Measurements from ENCODE around the gene RACGAP1. TPM values are rescaled to one million over a fixed set of nuclear protein-coding genes. Genes with fewer than 3 reads are reported as not detected.

The RACGAP1 gene
- polyA plus RNA-seq, 3 donors = 3.1 to 5.4 (median 3.6) TPM

GRCh38 chr12:49959685-49960473 lies 65.4 kb downstream of the RACGAP1 start:
- Mint-ChIP-seq H3K27ac (no peak overlapping the region), H3K27me3 (ENCODE audit: low read depth in 3 of 3) (peaks cover 93 to 96% (median 96%) of the 10 kb centered on the region in 3 donors), H3K4me3 (peak overlapping the region in 1 of 2 donors; percentile 83), H3K9me3 (peaks cover 0 to 18% (median 8%) of the 10 kb centered on the region in 7 donors), H3K4me1 (peaks cover 16% of the 10 kb centered on the region), H3K36me3 (peaks cover 0 to 9% of the 10 kb centered on the region in 2 donors)
- H3K27ac ChIP-seq (ENCODE audit: low read depth in 1 of 2, low read length in 2 of 2) = no peak overlapping the region
- intact Hi-C loops (cut with micrococcal nuclease) = loop anchor here in 1 of 2 donors (10.0 kb wide), 1 partner anchor 215 kb away; no protein-coding TSS in a partner anchor
- H3K36me3 ChIP-seq (replicated peaks in 1 of 2; ENCODE audit: control insufficient read depth in 1 of 2, insufficient read depth in 2 of 2, low read length in 2 of 2) = no peaks in the 10 kb centered on the region
- H3K9ac ChIP-seq (ENCODE audit: insufficient read depth, low read length, poor library complexity, severe bottlenecking) = no peak overlapping the region
- H3K79me2 ChIP-seq (ENCODE audit: insufficient read depth, low read length) = no peaks in the 10 kb centered on the region
- no peak for TF ChIP-seq CTCF (IDR thresholded peaks at IDR 0.05)
- H3K27me3 ChIP-seq (ENCODE audit: control insufficient read depth in 2 of 2, insufficient read depth in 2 of 2, low read length in 2 of 2) = peaks cover 65 to 95% of the 10 kb centered on the region in 2 donors
- peaks cover 0 to 58% of the 10 kb centered on the region in 2 donors for H3K9me3 ChIP-seq (replicated peaks in 1 of 2; ENCODE audit: control insufficient read depth in 1 of 2, insufficient read depth in 1 of 2, low read length in 2 of 2)
- DNase-seq = no peak
- peaks cover 14 to 23% of the 10 kb centered on the region in 2 donors for H3K4me1 ChIP-seq (ENCODE audit: control insufficient read depth in 1 of 2, insufficient read depth in 2 of 2, low read length in 2 of 2)
- no peaks in the 10 kb centered on the region for H4K20me1 ChIP-seq (ENCODE audit: insufficient read depth, low read length)
- H2AFZ ChIP-seq (ENCODE audit: insufficient read depth, low read depth, low read length, poor library complexity, severe bottlenecking) = no peak overlapping the region
- H3K4me3 ChIP-seq (replicated peaks in 1 of 3; ENCODE audit: low read depth in 2 of 3, low read length in 3 of 3) = no peak overlapping the region
- H3K4me2 ChIP-seq (replicated peaks; ENCODE audit: extremely low read depth, low read length, poor library complexity, severe bottlenecking) = no peak overlapping the region
- 24% methylated on average over 8 of the region's 11 CpGs for WGBS (ENCODE audit: insufficient coverage)

- Histone ChIP-seq H3K4me3 (replicated peaks in 1 of 3; ENCODE audit: low read depth in 2 of 3, low read length in 3 of 3) (no peak overlapping the region), H3K27ac (ENCODE audit: low read depth in 1 of 2, low read length in 2 of 2) (no peak overlapping the region), H3K9me3 (replicated peaks in 1 of 2; ENCODE audit: control insufficient read depth in 1 of 2, insufficient read depth in 1 of 2, low read length in 2 of 2) (peaks cover 0 to 66% of the 10 kb centered on the region in 2 donors), H3K4me2 (replicated peaks; ENCODE audit: extremely low read depth, low read length, poor library complexity, severe bottlenecking) (no peak overlapping the region), H3K9ac (ENCODE audit: insufficient read depth, low read length, poor library complexity, severe bottlenecking) (no peak overlapping the region), H3K79me2 (ENCODE audit: insufficient read depth, low read length) (no peaks in the 10 kb centered on the region), H4K20me1 (ENCODE audit: insufficient read depth, low read length) (no peaks in the 10 kb centered on the region), H3K36me3 (replicated peaks in 1 of 2; ENCODE audit: control insufficient read depth in 1 of 2, insufficient read depth in 2 of 2, low read length in 2 of 2) (no peaks in the 10 kb centered on the region), H2AFZ (ENCODE audit: insufficient read depth, low read depth, low read length, poor library complexity, severe bottlenecking) (no peak overlapping the region), H3K27me3 (ENCODE audit: control insufficient read depth in 2 of 2, insufficient read depth in 2 of 2, low read length in 2 of 2) (peaks cover 70 to 95% of the 10 kb centered on the region in 2 donors), H3K4me1 (ENCODE audit: control insufficient read depth in 1 of 2, insufficient read depth in 2 of 2, low read length in 2 of 2) (peaks cover 21 to 30% of the 10 kb centered on the region in 2 donors)
- H3K4me3 Mint-ChIP-seq = peak overlapping the region in 1 of 2 donors; percentile 83
- H3K27me3 Mint-ChIP-seq (ENCODE audit: low read depth in 3 of 3) = peaks cover 90 to 96% (median 95%) of the 10 kb centered on the region in 3 donors
- intact Hi-C loops (cut with micrococcal nuclease) = no loop called here
- TF ChIP-seq CTCF (IDR thresholded peaks at IDR 0.05) = no peak
- peaks cover 0 to 24% (median 8%) of the 10 kb centered on the region in 7 donors for H3K9me3 Mint-ChIP-seq
- no peak overlapping the region for H3K27ac Mint-ChIP-seq
- no peak for DNase-seq
- H3K36me3 Mint-ChIP-seq = peaks cover 0 to 11% of the 10 kb centered on the region in 2 donors
- peaks cover 22% of the 10 kb centered on the region for H3K4me1 Mint-ChIP-seq
Observed at GRCh38 chr12:49957570-49957967, 67.7 kb downstream of the RACGAP1 start.

Measured in CD14-positive monocyte (primary cell).